IPS-18a (cell line): ENCODE data around the gene SPATA2.

ENCODE experiments used
- H3K27ac ChIP-seq: one replicate; pipeline ENCODE4 v1.5.1; 2013; ENCODE audit warnings: low read length
- H3K27me3 ChIP-seq: one replicate; pipeline ENCODE4 v1.6.1; 2013; ENCODE audit warnings: mild to moderate bottlenecking, low read length; ENCODE audit not compliant: control insufficient read depth, insufficient read depth
- H3K36me3 ChIP-seq: one replicate; pipeline ENCODE4 v1.6.1; 2013; ENCODE audit warnings: low read depth, low read length; ENCODE audit not compliant: control insufficient read depth
- H3K4me1 ChIP-seq: one replicate; pipeline ENCODE4 v1.6.1; 2013; ENCODE audit warnings: low read depth, low read length; ENCODE audit not compliant: control insufficient read depth
- H3K4me3 ChIP-seq: one replicate; pipeline ENCODE4 v1.5.1; 2013; ENCODE audit warnings: low read length
- H3K9ac ChIP-seq: one replicate; pipeline ENCODE4 v1.6.1; 2013; ENCODE audit warnings: mild to moderate bottlenecking, low read length, moderate library complexity
- H3K9me3 ChIP-seq: one replicate; pipeline ENCODE4 v1.6.1; 2013; ENCODE audit warnings: low read depth, low read length; ENCODE audit not compliant: control insufficient read depth

Gene SPATA2

DNA sequence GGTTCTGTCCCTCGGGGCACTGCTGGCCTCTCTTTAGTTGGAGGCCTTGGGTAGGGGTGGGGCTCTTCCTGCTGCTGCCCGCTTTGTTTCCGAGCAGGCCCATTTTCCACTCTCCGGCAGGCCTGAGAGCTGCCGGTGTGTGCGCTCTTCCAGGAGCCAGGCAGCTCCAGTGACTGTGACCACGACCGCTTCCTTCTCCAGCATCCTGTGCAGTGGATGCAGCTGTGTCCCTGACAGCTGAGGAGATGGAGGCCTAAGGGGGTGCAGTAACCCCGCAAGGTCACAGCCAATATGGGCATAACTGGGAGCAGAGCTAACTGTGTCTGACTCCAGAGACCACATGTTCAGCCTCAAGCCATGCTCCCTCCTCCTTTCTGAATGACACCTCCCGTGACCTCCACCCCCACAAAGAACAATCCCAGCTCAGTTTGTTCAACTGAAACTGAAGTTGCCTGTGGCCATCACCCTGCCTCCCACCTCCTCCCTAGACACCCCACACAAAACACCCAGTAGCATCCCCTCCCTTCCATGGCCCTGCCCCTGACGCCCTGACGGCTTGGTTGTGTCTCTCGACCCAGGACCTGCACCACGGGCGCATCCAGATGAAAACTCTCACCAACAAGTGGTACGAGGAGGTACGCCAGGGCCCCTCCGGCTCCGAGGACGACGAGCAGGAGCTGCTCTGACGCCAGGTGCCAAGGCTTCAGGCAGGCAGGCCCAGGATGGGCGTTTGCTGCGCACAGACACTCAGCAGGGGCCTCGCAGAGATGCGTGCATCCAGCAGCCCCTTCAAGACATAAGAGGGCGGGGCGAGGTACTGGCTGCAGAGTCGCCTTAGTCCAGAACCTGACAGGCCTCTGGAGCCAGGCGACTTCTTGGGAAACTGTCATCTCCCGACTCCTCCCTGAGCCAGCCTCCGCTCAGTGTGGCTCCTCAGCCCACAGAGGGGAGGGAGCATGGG lies 27.8 kb downstream of the SPATA2 start:
- no peaks in the 10 kb centered on the region for H3K9me3 ChIP-seq
- H3K36me3 ChIP-seq: no peaks in the 10 kb centered on the region
- H3K9ac ChIP-seq: no peak overlapping the region
- H3K4me1 ChIP-seq: no peaks in the 10 kb centered on the region
- H3K4me3 ChIP-seq: no peak overlapping the region
- H3K27ac ChIP-seq: no peak overlapping the region
- no peaks in the 10 kb centered on the region for H3K27me3 ChIP-seq

DNA sequence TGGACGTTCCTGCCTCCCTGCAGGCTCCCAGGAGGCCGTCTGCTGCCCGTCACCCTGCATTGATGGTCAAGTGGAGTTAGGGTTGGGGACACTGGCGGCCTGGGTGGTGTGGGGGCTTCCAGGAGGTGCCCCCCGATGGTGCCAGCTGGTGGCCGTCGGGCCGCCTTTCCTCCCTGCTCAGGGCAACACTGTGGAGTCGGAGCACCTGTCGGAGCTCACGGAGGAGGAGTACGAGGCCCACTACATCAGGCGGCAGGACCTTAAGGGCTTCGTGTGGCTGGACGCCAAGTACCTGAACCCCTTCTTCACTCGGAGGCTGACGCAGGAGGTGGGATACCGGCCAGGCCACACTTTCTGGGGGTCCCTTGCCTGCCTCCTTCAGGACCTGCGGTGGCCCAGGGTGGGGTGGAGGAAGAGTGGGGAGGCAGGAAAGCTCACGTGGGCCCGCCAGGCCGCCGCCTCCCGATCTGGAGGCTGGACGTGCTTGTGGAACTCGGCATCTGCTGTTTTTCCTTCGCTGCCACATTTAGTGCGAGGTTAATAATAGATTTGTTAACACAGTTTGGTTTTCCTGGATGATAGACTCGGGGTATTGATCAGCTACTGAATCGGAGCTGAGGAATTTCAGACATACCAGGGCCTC lies 28.6 kb downstream of the SPATA2 start:
- Histone ChIP-seq H3K36me3 (no peaks in the 10 kb centered on the region), H3K27ac (no peak overlapping the region), H3K27me3 (no peaks in the 10 kb centered on the region), H3K4me1 (no peaks in the 10 kb centered on the region), H3K9me3 (no peaks in the 10 kb centered on the region), H3K4me3 (no peak overlapping the region), H3K9ac (no peak overlapping the region)

DNA sequence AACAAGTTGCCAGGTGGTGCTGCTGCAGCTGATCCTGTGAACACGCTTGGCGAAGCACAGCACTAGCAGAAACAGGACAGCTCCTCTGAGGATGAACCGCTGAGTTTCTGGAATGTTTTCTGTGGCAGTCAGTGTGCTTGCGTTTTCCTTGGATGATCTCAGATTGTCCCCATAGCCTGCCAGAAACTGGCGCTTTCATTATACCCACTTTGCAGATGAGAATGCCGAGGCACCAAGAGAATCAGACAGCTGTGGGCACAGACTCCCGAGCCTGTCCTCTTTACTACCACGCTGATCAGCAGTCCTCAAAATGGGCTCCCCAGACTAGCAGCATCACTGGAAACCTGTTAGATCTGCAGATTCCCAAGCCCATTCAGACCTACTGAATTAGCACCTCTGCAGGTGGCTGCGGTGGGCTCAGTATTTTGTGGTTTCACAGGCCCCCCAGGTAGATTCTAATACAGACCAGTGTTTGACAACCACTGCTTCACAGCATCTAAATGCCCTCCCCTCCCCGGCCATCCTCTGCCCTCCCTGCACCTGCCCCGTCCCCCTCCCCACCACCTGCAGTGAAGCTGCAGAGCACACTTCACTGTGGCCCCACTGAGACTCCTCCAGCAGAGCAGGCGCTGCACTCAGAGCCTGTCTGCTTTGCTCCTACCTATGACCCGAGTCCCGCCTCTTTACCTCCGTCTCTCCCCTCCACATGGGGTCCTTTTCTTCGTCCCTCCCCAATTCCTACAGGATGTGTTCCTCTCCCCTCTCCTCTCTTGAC lies 29.6 kb downstream of the SPATA2 start:
- Histone ChIP-seq H3K36me3 (no peaks in the 10 kb centered on the region), H3K27me3 (no peaks in the 10 kb centered on the region), H3K9me3 (no peaks in the 10 kb centered on the region), H3K9ac (no peak overlapping the region), H3K4me1 (no peaks in the 10 kb centered on the region), H3K27ac (no peak overlapping the region), H3K4me3 (no peak overlapping the region)

DNA sequence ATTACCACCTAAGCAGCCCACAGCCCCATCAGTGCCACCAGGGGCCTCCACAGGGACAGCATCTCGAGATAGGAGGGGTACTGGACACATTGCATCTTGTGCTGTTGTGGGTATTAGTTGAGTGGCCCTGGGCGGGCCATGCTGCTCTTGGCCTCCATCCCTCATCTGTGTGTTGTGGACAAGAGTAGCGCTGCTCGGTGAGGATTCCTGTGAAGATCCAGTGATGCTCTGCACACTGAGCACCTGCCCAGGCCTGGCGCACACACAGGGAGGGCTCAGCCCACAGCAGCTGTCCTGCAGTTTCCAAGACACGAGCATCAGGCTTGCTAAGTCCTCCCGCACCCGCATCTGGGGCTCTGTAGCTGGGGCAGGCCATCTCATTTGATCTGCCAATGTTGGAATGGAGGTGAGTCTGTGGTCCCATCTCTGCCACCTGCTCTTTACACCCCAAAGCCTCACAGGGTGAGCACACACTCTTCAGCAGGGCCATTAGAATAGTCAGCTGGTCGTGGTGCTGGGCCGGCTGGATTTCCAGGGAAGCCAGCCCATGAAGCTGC lies 32.0 kb downstream of the SPATA2 start:
- H3K27me3 ChIP-seq: no peaks in the 10 kb centered on the region
- no peaks in the 10 kb centered on the region for H3K36me3 ChIP-seq
- H3K27ac ChIP-seq: no peak overlapping the region
- no peaks in the 10 kb centered on the region for H3K9me3 ChIP-seq
- H3K9ac ChIP-seq: no peak overlapping the region
- H3K4me3 ChIP-seq: no peak overlapping the region
- H3K4me1 ChIP-seq: no peaks in the 10 kb centered on the region

- Histone ChIP-seq H3K9ac (no peak overlapping the region), H3K36me3 (no peaks in the 10 kb centered on the region), H3K27me3 (no peaks in the 10 kb centered on the region), H3K4me3 (no peak overlapping the region), H3K9me3 (no peaks in the 10 kb centered on the region), H3K4me1 (no peaks in the 10 kb centered on the region), H3K27ac (no peak overlapping the region)
These were observed 33.0 kb downstream of the SPATA2 start for GRCh38 chr20:49882171-49882970.

DNA sequence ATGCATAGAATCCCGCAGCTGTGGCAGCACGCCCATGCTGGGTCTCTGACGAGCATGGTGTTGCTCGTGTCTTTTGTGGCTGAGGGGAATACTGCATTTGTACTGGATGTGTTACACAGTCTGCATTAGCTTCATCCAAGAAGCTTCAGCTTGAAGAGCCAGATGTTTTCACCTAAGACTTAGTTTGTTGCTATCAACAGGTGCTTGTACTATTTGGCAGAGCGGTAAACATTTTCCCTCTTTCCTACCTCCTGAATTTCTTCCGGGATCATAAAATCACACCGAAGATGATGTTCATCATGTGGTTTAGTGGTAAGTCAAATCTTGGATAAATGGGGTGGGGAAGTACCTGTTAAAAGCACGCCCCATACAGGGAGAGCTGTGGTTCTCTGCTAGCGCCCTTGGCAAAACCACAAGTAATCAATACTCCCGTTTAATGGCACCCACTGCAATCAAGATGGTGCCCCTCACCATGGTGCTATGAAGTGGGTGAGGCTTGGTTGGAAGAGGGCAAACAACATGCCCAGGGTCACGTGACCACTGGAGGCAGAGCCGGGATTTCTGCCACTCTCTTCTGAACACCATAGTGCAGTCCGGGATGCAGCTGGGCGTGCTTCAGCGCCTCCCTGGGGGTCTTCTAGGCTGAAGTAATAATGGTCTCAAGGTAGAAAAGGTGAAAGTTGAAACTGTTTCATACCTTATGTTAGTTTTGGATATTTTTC lies 34.4 kb downstream of the SPATA2 start:
- Histone ChIP-seq H3K36me3 (no peaks in the 10 kb centered on the region), H3K27me3 (no peaks in the 10 kb centered on the region), H3K27ac (no peak overlapping the region), H3K4me1 (no peaks in the 10 kb centered on the region), H3K4me3 (no peak overlapping the region), H3K9ac (no peak overlapping the region), H3K9me3 (no peaks in the 10 kb centered on the region)

DNA sequence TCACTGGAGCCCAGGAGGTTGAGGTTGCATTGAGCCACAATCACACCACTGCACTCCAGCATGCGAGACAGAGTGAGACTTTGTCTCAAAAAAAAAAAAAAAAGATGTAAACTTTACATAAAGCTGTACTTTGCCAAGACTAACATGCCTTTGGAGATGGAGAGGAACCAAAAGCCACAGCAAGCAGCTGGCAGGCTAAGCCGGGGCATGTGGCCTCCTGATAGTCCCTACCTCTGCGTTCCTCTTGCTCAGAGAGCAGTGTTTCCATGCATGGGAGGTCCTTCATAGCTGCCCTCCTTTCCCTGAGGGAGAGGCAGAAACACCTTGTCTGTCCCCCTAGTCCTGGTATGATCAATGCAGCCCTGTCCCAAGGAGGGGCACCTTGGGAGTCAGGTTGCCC lies 35.2 kb downstream of the SPATA2 start:
- Histone ChIP-seq H3K9ac (no peak overlapping the region), H3K9me3 (no peaks in the 10 kb centered on the region), H3K4me1 (no peaks in the 10 kb centered on the region), H3K36me3 (no peaks in the 10 kb centered on the region), H3K27me3 (no peaks in the 10 kb centered on the region), H3K4me3 (no peak overlapping the region), H3K27ac (no peak overlapping the region)

- no peaks in the 10 kb centered on the region for H3K4me1 ChIP-seq
- no peak overlapping the region for H3K4me3 ChIP-seq
- H3K27me3 ChIP-seq: no peaks in the 10 kb centered on the region
- H3K9ac ChIP-seq: no peak overlapping the region
- no peaks in the 10 kb centered on the region for H3K36me3 ChIP-seq
- H3K27ac ChIP-seq: no peak overlapping the region
- H3K9me3 ChIP-seq: no peaks in the 10 kb centered on the region
These were observed 36.4 kb downstream of the SPATA2 start for GRCh38 chr20:49878977-49879376.

DNA sequence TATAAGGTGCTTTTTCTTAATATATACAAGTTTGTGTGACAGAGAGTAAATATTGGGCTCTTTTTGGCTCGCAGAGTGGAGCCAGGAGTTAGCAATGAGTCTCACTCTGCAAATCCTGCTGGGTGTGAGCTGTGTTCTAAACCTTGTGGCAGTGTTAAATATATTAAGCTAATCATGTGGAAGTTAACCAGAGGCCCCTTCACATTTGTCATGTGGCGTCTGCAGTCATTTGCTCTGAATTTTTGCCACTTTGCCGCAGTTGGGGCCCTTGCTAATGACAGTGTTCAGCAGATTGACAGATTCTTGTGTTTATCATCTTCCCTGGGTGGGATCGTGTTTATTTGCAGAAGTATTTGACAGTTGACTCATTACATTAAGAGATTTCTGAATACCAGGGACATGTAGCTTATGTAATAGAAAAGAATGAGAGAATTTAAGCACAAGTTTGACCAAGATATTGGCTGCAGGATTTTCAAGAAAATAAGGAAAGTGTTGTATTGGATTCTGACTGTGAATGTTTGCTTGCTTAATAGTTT lies 37.9 kb downstream of the SPATA2 start:
- no peaks in the 10 kb centered on the region for H3K36me3 ChIP-seq
- no peaks in the 10 kb centered on the region for H3K27me3 ChIP-seq
- H3K27ac ChIP-seq: no peak overlapping the region
- no peak overlapping the region for H3K4me3 ChIP-seq
- no peak overlapping the region for H3K9ac ChIP-seq
- H3K4me1 ChIP-seq: no peaks in the 10 kb centered on the region
- no peaks in the 10 kb centered on the region for H3K9me3 ChIP-seq

GRCh38 chr20:49874696-49875095 lies 40.6 kb downstream of the SPATA2 start:
- no peak overlapping the region for H3K27ac ChIP-seq
- no peak overlapping the region for H3K4me3 ChIP-seq
- H3K27me3 ChIP-seq: no peaks in the 10 kb centered on the region
- no peaks in the 10 kb centered on the region for H3K9me3 ChIP-seq
- no peaks in the 10 kb centered on the region for H3K4me1 ChIP-seq
- H3K36me3 ChIP-seq: no peaks in the 10 kb centered on the region
- no peak overlapping the region for H3K9ac ChIP-seq
